Measurements from ENCODE around the gene DCTD. TPM values are rescaled to one million over a fixed set of nuclear protein-coding genes. Genes with fewer than 3 reads are reported as not detected.

The DCTD gene
- total and polyA plus RNA-seq, 7 donors, result 33.3 to 54.9 (median 38.2) TPM

DNA sequence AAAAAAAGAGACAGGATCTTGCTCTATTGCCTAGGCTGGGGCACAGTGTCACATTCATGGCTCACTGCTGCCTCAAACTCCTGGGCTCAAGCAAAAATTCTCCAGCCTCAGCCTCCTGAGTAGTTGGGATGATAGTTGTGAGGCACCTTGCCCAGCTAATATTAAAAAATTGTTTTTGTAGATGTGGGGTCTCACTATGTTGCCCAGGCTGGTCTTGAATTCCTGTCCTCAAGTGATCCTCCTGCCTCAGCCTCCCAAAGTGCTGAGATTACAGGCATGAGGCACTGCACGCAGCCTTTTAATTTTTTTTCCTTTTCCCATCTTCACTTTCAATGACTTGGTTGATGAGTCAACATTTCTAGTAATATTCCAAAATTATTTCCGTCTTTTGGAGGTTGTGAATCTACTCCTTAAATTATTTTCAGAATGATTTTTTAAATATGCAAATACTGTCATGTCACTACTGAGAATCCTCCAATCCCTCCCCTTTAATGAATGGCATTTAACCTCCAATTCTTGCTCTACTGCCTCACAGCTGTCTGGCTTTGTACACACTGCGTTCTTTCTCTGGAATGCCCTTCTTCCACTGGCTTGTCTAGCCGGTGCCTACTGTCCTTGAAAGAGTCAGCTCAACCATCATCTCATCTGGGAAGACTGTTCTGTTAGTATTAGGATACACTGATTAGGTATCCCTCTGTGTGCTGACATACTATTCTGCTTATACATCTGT is 27.5 kb upstream of the DCTD start:
- no peak for DNase-seq
- 64 to 85% methylated on average over 4 of the region's 4 CpGs for WGBS, 2 donors
- no peaks in the 10 kb centered on the region for H3K27me3 ChIP-seq
- H3K9me3 ChIP-seq, result no peaks in the 10 kb centered on the region
- no peak overlapping the region for H3K4me3 ChIP-seq
- no peak overlapping the region for H3K27ac ChIP-seq
- intact Hi-C loops (cut with DNase I), result no loop called here
- no peaks in the 10 kb centered on the region for H3K36me3 ChIP-seq
- H3K4me1 ChIP-seq, result no peaks in the 10 kb centered on the region
- TF ChIP-seq POLR2AphosphoS5 (IDR thresholded peaks at IDR 0.05), result no peak
- TF ChIP-seq POLR2A (IDR thresholded peaks at IDR 0.05), result no peak
- TF ChIP-seq, protein P1, sequence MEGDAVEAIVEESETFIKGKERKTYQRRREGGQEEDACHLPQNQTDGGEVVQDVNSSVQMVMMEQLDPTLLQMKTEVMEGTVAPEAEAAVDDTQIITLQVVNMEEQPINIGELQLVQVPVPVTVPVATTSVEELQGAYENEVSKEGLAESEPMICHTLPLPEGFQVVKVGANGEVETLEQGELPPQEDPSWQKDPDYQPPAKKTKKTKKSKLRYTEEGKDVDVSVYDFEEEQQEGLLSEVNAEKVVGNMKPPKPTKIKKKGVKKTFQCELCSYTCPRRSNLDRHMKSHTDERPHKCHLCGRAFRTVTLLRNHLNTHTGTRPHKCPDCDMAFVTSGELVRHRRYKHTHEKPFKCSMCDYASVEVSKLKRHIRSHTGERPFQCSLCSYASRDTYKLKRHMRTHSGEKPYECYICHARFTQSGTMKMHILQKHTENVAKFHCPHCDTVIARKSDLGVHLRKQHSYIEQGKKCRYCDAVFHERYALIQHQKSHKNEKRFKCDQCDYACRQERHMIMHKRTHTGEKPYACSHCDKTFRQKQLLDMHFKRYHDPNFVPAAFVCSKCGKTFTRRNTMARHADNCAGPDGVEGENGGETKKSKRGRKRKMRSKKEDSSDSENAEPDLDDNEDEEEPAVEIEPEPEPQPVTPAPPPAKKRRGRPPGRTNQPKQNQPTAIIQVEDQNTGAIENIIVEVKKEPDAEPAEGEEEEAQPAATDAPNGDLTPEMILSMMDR (IDR thresholded peaks at IDR 0.05), result no peak
- TF ChIP-seq EP300 (IDR thresholded peaks at IDR 0.05), result no peak

DNA sequence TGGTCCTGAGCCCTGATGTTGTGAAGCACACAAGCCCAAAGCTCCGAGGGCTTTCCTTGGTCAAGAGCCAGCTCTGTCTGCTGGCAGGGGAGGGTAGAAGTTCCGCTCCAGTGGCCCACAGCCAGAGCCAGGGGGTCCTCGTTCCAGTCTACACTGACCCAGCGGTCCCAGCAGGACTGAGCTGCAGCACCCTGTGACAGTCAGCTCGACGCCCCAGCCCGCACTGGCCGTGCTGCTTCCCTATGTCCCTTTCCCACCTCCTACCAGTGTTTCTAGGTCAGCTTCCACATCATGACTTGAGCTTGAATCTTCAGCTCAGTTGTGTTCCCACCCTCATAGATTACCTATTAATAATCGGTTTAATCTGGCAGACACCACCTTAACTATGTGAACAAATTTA is 22.5 kb upstream of the DCTD start:
- no peaks in the 10 kb centered on the region for H3K27me3 ChIP-seq
- H3K9me3 ChIP-seq, result no peaks in the 10 kb centered on the region
- intact Hi-C loops (cut with DNase I), result loop anchor here (5.0 kb wide), 1 partner anchor 133 kb away; no protein-coding TSS in a partner anchor
- H3K4me3 ChIP-seq, result no peak overlapping the region
- H3K4me1 ChIP-seq, result no peaks in the 10 kb centered on the region
- WGBS, 2 donors, result 91 to 92% methylated on average over 9 of the region's 9 CpGs
- TF ChIP-seq POLR2AphosphoS5 (IDR thresholded peaks at IDR 0.05), result no peak
- TF ChIP-seq, protein P1 (IDR thresholded peaks at IDR 0.05), result no peak
- TF ChIP-seq EP300 (IDR thresholded peaks at IDR 0.05), result no peak
- no peak for TF ChIP-seq POLR2A (IDR thresholded peaks at IDR 0.05)
- no peaks in the 10 kb centered on the region for H3K36me3 ChIP-seq
- no peak overlapping the region for H3K27ac ChIP-seq
- DNase-seq, result no peak

DNA sequence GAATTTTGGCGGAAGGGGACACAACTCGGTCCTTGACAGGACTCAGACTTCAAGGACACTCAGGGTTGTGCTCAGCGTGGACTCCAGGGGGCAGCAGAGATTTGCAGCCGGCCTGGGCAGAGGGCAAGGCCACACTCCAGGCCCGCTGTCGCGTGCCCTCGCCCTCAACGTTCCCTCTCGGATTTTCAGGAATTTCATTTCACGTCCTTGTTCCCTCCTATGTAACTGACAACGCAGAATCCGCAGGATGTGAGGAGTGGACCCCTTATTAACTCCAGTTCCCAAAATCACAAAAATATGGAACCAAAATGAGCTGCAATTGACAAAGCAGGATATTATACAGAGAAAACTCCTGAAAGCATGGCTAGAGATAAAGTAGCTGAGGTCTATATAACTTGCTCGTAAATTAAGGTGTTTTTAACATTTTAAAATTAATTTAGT is 21.0 kb upstream of the DCTD start:
- DNase-seq, result peak; percentile 77
- WGBS, 2 donors, result 6 to 19% methylated on average over 14 of the region's 14 CpGs
- Histone ChIP-seq H3K9me3 (no peaks in the 10 kb centered on the region), H3K4me3 (no peak overlapping the region), H3K36me3 (no peaks in the 10 kb centered on the region), H3K4me1 (no peaks in the 10 kb centered on the region), H3K27me3 (no peaks in the 10 kb centered on the region), H3K27ac (no peak overlapping the region)
- intact Hi-C loops (cut with DNase I), result loop anchor here (1.0 to 5.0 kb wide), 2 partner anchors 134 to 324 kb away; no protein-coding TSS in a partner anchor
- TF ChIP-seq POLR2AphosphoS5 (IDR thresholded peaks at IDR 0.05) (no peak), POLR2A (IDR thresholded peaks at IDR 0.05) (no peak), EP300 (IDR thresholded peaks at IDR 0.05) (no peak)
- TF ChIP-seq, protein P1 (IDR thresholded peaks at IDR 0.05), result peak; percentile 65 to 85 (median 76)

DNA sequence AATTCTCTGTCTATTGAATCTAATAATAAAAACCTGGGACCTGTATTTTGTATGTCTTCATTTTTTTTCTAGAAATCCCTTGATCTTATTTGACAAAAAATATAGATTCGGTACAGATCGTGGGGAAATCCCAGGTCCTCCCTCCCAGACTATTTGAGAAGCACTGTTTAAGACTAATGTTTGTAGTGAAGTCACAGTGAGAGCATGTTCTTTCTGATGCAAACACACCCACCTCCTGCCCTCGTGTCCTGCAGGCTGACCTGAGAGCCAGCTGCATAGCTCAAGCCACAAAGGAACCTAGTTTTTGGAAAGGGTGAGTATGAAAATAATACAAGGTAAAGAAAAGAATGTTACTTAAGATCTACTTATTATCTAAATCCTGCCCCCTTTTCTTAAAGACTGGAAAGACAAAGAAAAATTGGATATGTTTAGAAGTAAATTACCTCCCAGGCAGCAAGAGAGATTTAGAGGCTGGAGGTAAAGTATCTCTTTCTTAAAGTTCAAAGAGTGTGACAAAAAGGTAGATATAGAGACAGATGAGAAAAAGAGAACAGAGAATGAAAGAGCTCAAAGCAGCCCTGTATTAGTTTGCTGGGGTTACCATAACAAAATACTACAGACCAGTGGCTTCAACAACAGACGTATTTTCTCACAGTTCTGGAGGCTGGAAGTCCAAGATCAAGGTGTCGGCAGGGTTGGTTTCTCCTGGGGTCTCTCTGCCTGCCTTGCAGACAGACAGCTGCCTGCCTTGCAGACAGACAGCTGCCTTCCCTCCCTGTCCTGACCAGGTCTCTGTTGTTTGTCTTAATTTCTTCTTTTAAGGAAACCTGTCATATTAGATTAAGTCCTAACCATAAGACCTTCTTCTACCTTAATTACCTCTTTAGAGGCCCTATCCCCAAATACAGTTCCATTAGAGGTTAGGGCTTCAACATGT is 20.4 kb upstream of the DCTD start:
- WGBS, 2 donors, result 68 to 80% methylated on average over 5 of the region's 5 CpGs
- no peaks in the 10 kb centered on the region for H3K36me3 ChIP-seq
- no peaks in the 10 kb centered on the region for H3K4me1 ChIP-seq
- intact Hi-C loops (cut with DNase I), result loop anchor here (1.0 to 5.0 kb wide), 2 partner anchors 135 to 325 kb away; no protein-coding TSS in a partner anchor
- DNase-seq, result no peak
- no peak overlapping the region for H3K27ac ChIP-seq
- H3K4me3 ChIP-seq, result no peak overlapping the region
- TF ChIP-seq, protein P1 (IDR thresholded peaks at IDR 0.05), result no peak
- TF ChIP-seq POLR2A (IDR thresholded peaks at IDR 0.05), result no peak
- no peak for TF ChIP-seq POLR2AphosphoS5 (IDR thresholded peaks at IDR 0.05)
- TF ChIP-seq EP300 (IDR thresholded peaks at IDR 0.05), result no peak
- no peaks in the 10 kb centered on the region for H3K9me3 ChIP-seq
- no peaks in the 10 kb centered on the region for H3K27me3 ChIP-seq
